ENCODE data around the gene IL12RB1. TPM values are rescaled to one million over a fixed set of nuclear protein-coding genes. Genes with fewer than 3 reads are reported as not detected.
"Not testable (repeated sequence)": the region's sequence is repeated elsewhere in the genome, so short reads cannot be mapped to it uniquely, and the experiment has no call there.

IL12RB1 gene
- total RNA-seq, 1 donor from 2014 or later, result 6.2 TPM

DNA sequence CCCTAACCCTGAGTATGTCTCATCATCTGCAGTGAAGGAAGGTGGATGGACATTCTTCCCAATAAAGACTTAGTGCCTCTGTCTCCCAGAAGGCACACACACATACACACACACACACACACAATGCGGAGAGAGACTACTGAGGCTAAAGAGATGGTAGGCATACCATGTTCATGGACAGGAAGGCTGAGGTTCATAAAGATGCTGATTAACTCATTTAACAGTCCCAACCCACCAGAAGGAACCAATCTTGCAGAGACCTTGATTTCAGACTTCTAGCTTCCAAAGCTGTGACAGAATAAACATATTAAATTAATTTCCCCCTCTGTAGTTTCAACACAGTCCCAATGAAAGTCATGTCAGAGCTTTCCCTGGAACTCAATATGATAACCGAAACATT is 45.7 kb downstream of the IL12RB1 start:
- no peaks in the 10 kb centered on the region for H3K27me3 ChIP-seq
- H3K27ac ChIP-seq, result no peak overlapping the region
- H3K4me1 ChIP-seq, result peaks cover 16% of the 10 kb centered on the region
- no peak overlapping the region for H3K4me3 ChIP-seq
- no peak for TF ChIP-seq CTCF (IDR thresholded peaks at IDR 0.05)
- no peaks in the 10 kb centered on the region for H3K9me3 ChIP-seq
- no peak for ATAC-seq
- no peaks in the 10 kb centered on the region for H3K36me3 ChIP-seq
- no peak for DNase-seq
- intact Hi-C loops (cut with DNase I), result no loop called here

DNA sequence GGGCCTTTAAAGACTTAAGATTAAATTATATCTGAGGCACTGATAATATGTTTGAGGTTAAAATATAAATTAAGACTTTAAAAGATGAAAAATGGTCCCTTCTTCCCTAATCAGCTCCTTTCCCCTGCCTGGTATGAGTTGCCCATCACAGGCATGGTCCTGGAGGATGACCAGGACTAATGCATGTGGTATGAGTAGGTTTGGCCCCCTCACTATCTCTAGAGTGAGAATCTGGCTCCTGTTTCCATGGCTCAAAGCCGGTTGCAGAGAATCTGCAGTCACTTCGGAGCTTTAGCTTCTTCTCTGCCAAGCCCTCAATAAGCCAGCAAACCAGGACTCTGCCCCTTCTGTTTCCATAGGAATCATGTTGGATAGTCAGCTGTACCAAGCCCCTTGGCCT is 54.6 kb downstream of the IL12RB1 start:
- H3K27ac ChIP-seq, result not testable (repeated sequence)

GRCh38 chr19:18031401-18031800 is 55.3 kb downstream of the IL12RB1 start:
- H3K27ac ChIP-seq; H3K4me3 ChIP-seq; DNase-seq; H3K9me3 ChIP-seq; intact Hi-C loops (cut with DNase I); H3K36me3 ChIP-seq; H3K27me3 ChIP-seq: not testable (repeated sequence)
- peaks cover 11% of the 10 kb centered on the region for H3K4me1 ChIP-seq
- ATAC-seq, result peak; percentile 81

More for the DNA sequence above, 54.6 kb downstream of the IL12RB1 start:
- ATAC-seq; H3K36me3 ChIP-seq; H3K27me3 ChIP-seq; H3K4me3 ChIP-seq; H3K9me3 ChIP-seq; DNase-seq; intact Hi-C loops (cut with DNase I): not testable (repeated sequence)
- peaks cover 11% of the 10 kb centered on the region for H3K4me1 ChIP-seq

- no peak for TF ChIP-seq CTCF (IDR thresholded peaks at IDR 0.05)
- Histone ChIP-seq H3K27ac (peak overlapping the region; percentile 26), H3K4me3 (no peak overlapping the region), H3K36me3 (no peaks in the 10 kb centered on the region), H3K27me3 (no peaks in the 10 kb centered on the region), H3K4me1 (peaks cover 11% of the 10 kb centered on the region), H3K9me3 (no peaks in the 10 kb centered on the region)
- intact Hi-C loops (cut with DNase I), result no loop called here
- no peak for DNase-seq
- ATAC-seq, result peak; percentile 51
These were observed 57.0 kb downstream of the IL12RB1 start for GRCh38 chr19:18029617-18030338.

GRCh38 chr19:18027151-18027550 is 59.6 kb downstream of the IL12RB1 start:
- H3K27me3 ChIP-seq, result no peaks in the 10 kb centered on the region
- H3K9me3 ChIP-seq, result no peaks in the 10 kb centered on the region
- no peak overlapping the region for H3K27ac ChIP-seq
- H3K4me1 ChIP-seq, result peaks cover 32% of the 10 kb centered on the region
- no peak for TF ChIP-seq CTCF (IDR thresholded peaks at IDR 0.05)
- no peak for ATAC-seq
- no peaks in the 10 kb centered on the region for H3K36me3 ChIP-seq
- no peak overlapping the region for H3K4me3 ChIP-seq
- no peak for DNase-seq
- intact Hi-C loops (cut with DNase I), result no loop called here

GRCh38 chr19:18023622-18024251 is 63.0 kb downstream of the IL12RB1 start:
- Histone ChIP-seq H3K36me3 (no peaks in the 10 kb centered on the region), H3K27me3 (no peaks in the 10 kb centered on the region), H3K4me1 (peaks cover 53% of the 10 kb centered on the region), H3K4me3 (peak overlapping the region; percentile 0), H3K9me3 (no peaks in the 10 kb centered on the region), H3K27ac (peak overlapping the region; percentile 89)
- peak; percentile 92 for DNase-seq
- intact Hi-C loops (cut with DNase I), result no loop called here
- no peak for TF ChIP-seq CTCF (IDR thresholded peaks at IDR 0.05)
- peak; percentile 76 for ATAC-seq

Data from upper lobe of right lung (tissue), 1 donor.